Muscle of leg (tissue), 11 donors: ENCODE data around the gene GPALPP1. TPM values are rescaled to one million over a fixed set of nuclear protein-coding genes. Genes with fewer than 3 reads are reported as not detected.
A peak's percentile ranks its signal among the peaks of the same experiment; 100 is the strongest.
"Not testable (repeated sequence)": the region's sequence is repeated elsewhere in the genome, so short reads cannot be mapped to it uniquely, and the experiment has no call there.

Source experiments
- DNase-seq: peaks from one replicate; pipeline ENCODE4 v3.0.0; 2013
- H3K27ac ChIP-seq: one replicate; pipeline ENCODE4 v1.5.1; 2013; ENCODE audit warnings: mild to moderate bottlenecking, low read length, control low read depth
- H3K27me3 ChIP-seq: one replicate; pipeline ENCODE4 v1.6.1; 2013; ENCODE audit warnings: low read length; ENCODE audit not compliant: control insufficient read depth, insufficient read depth
- H3K36me3 ChIP-seq: one replicate; pipeline ENCODE4 v1.6.1; 2013; ENCODE audit warnings: low read length; ENCODE audit not compliant: control insufficient read depth, insufficient read depth
- H3K4me1 ChIP-seq: one replicate; pipeline ENCODE4 v1.6.1; 2013; ENCODE audit warnings: low read length; ENCODE audit not compliant: control insufficient read depth, insufficient read depth
- H3K4me3 ChIP-seq: one replicate; pipeline ENCODE4 v1.5.1; 2013; ENCODE audit warnings: low read length, control low read depth
- H3K9me3 ChIP-seq: replicated peaks from 2 replicates; pipeline ENCODE4 v1.6.1; 2013; ENCODE audit warnings: low read depth, low read length; ENCODE audit not compliant: control insufficient read depth
- WGBS: methylation state at CpG from one replicate; pipeline ENCODE4 v1.1.5; 2013; ENCODE audit warnings: missing lambda C conversion rate; ENCODE audit not compliant: insufficient coverage; 5-methylcytosine and 5-hydroxymethylcytosine counted together
- polyA plus RNA-seq, 8 donors: library from polyadenylated mRNA; unstranded; fragments of 120-200 nt; gene quantifications; one replicate each; pipeline versions ENCODE4 v1.2.1 to v1.2.3, GENCODE V29; 2013; ENCODE audit warnings: inconsistent platforms in 1 of 8, low replicate concordance in 1 of 8; ENCODE audit not compliant: insufficient read length in 8 of 8, insufficient read depth in 1 of 8
- total RNA-seq: library from RNA; stranded (reverse); fragments of 120-200 nt; gene quantifications from one replicate; pipeline ENCODE4 v1.2.4, GENCODE V29; 2013

Gene GPALPP1
- total and polyA plus RNA-seq, 9 donors = 22.2 to 32.3 (median 28.0) TPM

DNA sequence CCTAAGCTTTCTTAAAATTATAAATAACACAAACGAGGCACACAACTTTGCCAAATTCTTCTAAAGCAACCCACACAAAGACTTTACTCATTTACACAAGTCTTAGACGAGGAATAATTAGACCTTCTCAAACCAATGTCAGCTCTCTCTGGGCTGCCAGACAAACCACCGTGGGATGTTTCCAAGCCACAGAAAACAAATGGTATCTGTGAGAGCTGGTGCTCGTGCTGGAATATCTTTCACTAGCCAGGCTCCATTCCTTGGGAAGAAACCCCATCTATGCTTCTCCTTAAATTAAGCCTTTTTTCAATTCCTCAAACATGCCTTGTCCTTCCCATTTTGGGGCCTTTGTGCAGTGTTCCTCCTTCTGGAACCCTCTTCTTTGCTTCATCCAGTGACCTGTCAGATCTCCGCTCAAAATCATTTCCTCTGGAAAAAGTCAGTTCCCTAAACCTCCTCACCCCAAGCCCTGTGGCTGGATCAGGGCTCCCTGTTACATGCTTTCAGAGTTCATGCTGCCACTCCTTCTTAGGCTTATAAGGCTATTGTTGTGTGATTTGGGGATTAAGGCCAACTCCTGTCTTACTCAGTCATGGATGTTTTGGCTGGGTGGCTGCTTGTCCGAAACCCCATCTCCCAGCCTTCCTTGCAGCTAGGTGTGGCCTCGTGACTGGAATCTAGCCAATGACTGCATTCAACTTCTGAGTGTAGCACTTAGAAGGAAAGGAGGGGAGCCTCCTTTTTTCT, 66.7 kb downstream of the GPALPP1 start:
- Histone ChIP-seq H3K4me1 (no peaks in the 10 kb centered on the region), H3K27ac (no peak overlapping the region), H3K4me3 (no peak overlapping the region), H3K9me3 (no peaks in the 10 kb centered on the region), H3K36me3 (no peaks in the 10 kb centered on the region), H3K27me3 (peaks cover 3% of the 10 kb centered on the region)
- 55% methylated on average over 2 of the region's 7 CpGs for WGBS
- peak; percentile 28 for DNase-seq

DNA sequence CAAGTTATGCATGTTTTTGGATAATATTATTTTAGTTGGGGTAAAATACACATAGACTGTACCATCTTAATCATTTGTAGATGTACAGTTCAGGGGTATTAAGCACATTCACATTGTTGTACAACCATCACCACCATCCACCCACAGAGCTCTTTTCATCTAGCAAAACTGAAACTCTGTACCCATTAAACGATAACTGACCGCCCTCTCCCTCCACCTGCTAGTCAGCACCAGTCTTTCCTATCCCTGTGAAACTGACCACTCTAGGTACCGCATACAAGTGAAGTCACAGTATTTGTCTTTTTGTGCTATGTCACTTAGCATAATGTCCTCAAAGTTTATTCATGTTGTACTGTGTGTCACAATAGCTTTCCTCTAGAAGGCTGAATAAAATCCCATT, 70.7 kb downstream of the GPALPP1 start:
- WGBS = no CpG with 5 or more reads among the region's 3 CpGs
- no peak overlapping the region for H3K27ac ChIP-seq
- no peak for DNase-seq

DNA sequence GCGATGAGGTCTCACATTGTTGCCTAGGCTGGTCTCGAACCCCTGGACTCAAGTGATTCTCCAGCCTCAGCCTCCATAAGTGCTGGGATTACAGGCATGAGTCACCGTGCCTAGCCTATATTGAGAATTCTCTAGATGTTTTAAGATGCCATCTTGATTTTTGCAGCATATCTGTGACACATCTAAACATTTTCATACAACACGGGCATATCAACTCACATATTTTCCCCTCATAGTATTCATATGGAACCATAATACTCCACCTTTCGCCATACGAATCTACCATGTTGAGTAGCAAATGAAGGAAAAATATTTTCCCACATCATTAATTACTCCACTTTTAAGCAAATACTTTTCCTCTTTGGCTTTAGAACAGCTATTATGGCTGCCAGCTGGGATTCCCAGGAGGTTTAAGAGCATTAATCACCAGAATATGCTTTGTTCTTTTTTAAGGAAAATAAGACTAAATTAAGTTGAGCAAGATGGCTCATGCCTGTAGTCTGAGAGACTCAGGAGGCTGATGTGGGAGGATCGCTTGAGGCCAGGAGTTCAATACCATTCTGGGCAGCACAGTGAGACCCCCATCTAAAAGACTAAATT, 74.0 kb downstream of the GPALPP1 start:
- H3K27me3 ChIP-seq = peaks cover 3% of the 10 kb centered on the region
- no peaks in the 10 kb centered on the region for H3K4me1 ChIP-seq
- H3K36me3 ChIP-seq = no peaks in the 10 kb centered on the region
- no peak overlapping the region for H3K27ac ChIP-seq
- 70% methylated on average over 2 of the region's 7 CpGs for WGBS
- no peaks in the 10 kb centered on the region for H3K9me3 ChIP-seq
- DNase-seq = no peak
- no peak overlapping the region for H3K4me3 ChIP-seq

More for the DNA sequence above, 70.7 kb downstream of the GPALPP1 start:
- H3K4me3 ChIP-seq = no peak overlapping the region
- H3K36me3 ChIP-seq = no peaks in the 10 kb centered on the region
- H3K4me1 ChIP-seq = no peaks in the 10 kb centered on the region
- H3K9me3 ChIP-seq = no peaks in the 10 kb centered on the region
- H3K27me3 ChIP-seq = peaks cover 3% of the 10 kb centered on the region

DNA sequence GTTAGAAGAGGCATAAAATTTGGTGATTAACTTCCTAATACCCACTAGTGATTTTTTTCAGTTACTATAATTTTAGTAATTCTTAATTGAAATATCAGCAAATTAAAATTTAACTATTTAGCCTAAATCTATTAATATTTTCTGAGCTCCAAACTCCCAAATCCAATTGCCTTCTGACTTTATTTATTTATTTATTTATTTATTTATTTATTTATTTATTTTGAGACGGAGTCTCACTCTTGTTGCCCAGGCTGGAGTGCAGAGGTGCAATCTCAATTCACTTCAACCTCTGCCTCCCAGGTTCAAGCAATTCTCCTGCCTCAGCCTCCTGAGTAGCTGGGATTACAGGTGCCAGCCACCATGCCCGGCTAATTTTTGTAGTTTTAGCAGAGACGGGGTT, 74.6 kb downstream of the GPALPP1 start:
- not testable (repeated sequence) for H3K27ac ChIP-seq, H3K9me3 ChIP-seq, DNase-seq, H3K36me3 ChIP-seq, H3K27me3 ChIP-seq, H3K4me3 ChIP-seq, H3K4me1 ChIP-seq
- 91% methylated on average over 2 of the region's 3 CpGs for WGBS

DNA sequence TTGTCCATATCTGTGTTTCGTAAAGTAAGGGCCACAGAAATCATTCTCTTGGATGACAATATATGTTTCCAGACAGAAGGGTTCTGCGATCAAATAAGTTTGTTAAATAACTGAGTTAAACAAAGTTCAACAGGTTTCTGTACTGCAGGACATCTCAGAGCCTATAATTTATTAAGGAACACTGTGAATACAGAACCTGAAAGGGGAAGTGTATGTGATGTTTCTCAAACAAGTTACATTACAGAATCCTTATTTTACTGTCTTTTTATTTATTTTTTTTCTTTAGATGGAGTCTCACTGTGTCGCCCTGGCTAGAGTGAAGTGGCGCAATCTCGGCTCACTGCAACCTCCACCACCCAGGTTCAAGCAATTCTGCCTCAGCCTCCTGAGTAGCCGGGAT, 75.6 kb downstream of the GPALPP1 start:
- no peaks in the 10 kb centered on the region for H3K4me1 ChIP-seq
- WGBS = no CpG with 5 or more reads among the region's 6 CpGs
- no peaks in the 10 kb centered on the region for H3K36me3 ChIP-seq
- H3K27ac ChIP-seq = no peak overlapping the region
- no peak for DNase-seq
- no peaks in the 10 kb centered on the region for H3K9me3 ChIP-seq
- H3K4me3 ChIP-seq = no peak overlapping the region
- peaks cover 3% of the 10 kb centered on the region for H3K27me3 ChIP-seq

DNA sequence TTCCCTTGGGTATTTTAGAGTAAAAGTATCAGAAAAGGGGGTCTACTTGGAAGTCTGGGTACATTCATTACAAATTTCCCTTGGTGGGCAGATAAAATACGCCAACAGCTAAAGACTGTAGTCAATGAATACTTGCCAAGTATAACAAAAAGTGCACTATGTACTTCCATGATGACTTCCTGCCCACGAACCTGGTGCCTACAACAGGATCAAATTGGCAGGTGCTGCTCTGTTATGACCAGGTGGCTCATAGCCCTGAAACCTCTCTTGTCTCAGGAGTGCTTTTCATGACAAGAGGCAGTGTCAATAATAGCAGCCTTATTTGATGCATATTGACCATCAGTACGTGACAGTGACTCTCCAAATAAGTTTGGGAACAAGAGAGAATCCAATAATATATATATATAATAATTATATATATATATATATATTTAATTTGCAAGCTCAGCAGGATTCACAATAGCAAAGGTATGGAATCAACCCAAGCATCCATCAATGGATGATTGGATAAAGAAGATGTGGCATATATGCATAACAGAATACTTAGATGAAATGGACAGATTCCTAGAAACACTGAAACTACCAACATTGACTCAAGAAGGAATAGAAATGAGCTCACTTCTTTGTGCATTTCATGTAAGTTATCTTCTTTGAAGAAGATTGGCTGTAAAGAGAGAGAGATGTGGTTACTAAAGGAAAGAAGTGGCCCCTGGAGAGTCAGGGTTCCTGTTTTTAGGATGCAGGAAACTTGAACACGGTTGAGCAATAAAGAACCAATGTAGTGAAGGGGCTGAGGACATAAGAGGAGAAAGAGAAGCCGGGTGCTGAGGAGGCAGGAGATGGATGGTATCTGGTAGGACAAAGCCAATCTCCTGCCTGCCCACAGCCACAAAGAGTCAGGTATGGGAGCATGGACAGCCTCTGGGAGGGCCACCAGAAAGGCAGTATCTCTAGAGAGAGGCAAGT, 79.0 kb downstream of the GPALPP1 start:
- 65% methylated on average over 4 of the region's 5 CpGs for WGBS
- H3K9me3 ChIP-seq = no peaks in the 10 kb centered on the region
- H3K4me1 ChIP-seq = no peaks in the 10 kb centered on the region
- no peaks in the 10 kb centered on the region for H3K36me3 ChIP-seq
- H3K4me3 ChIP-seq = no peak overlapping the region
- H3K27ac ChIP-seq = no peak overlapping the region
- DNase-seq = no peak
- H3K27me3 ChIP-seq = no peaks in the 10 kb centered on the region

DNA sequence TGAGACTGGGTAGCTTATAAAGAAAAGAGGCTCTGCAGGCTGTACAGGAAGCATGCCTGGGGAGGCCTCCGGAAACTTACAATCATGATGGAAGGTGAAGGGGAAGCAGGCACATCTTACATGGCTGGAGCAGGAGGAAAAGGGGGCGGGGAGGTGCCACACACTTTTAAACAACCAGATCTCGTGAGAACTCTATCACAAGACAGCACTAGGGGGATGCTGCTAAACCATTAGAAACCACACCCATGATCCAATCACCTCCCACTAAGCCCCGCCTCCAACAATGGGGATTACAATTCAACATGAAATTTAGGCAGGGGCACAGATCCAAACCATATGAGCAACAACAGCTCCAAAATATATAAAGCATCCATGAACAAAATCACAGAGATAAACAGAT, 84.5 kb downstream of the GPALPP1 start:
- H3K27me3 ChIP-seq = no peaks in the 10 kb centered on the region
- H3K4me3 ChIP-seq = no peak overlapping the region
- DNase-seq = no peak
- no peaks in the 10 kb centered on the region for H3K36me3 ChIP-seq
- no peaks in the 10 kb centered on the region for H3K9me3 ChIP-seq
- H3K4me1 ChIP-seq = no peaks in the 10 kb centered on the region
- no peak overlapping the region for H3K27ac ChIP-seq
- WGBS = 57% methylated on average over 2 of the region's 4 CpGs

DNA sequence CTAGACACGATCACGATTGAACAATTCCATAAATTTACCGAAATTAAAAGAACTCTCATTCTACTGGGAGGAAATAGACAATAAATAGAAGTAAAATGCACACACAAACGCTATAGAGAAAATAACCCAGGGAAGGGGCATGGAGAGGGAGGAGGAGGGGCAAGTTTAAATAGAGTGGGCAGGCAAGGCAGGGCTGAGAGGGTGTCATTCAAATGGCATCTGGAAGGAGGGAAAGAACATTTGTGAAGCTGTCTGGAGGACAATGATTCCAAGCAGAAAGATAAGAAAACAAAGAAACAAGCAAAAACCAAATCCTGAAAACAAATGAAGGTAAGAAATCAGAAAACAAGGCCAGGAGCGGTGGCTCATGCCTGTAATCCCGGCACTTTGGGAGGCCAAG, 85.4 kb downstream of the GPALPP1 start:
- H3K9me3 ChIP-seq = no peaks in the 10 kb centered on the region
- no peaks in the 10 kb centered on the region for H3K36me3 ChIP-seq
- no peak for DNase-seq
- no peaks in the 10 kb centered on the region for H3K4me1 ChIP-seq
- no peaks in the 10 kb centered on the region for H3K27me3 ChIP-seq
- no peak overlapping the region for H3K4me3 ChIP-seq
- H3K27ac ChIP-seq = no peak overlapping the region
- WGBS = no CpG with 5 or more reads among the region's 6 CpGs

DNA sequence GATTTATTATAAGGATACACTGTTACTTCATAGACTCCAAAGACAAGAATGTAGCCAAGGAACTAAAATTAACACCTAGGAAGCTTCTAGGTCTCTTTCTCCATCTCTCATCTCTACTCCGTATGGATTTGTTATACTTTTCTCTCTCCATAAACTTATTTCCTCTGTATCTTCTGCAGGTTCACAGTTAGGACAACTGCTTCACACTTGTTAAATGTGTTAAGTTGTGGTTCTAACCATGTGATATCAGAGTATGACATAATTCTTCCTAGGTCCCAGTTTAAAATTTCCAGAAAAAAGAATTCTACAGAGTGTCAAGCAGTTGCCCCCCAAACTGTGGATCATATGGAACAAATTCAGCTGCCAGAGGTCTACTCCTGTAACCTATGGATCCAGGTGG, 88.7 kb downstream of the GPALPP1 start:
- Histone ChIP-seq H3K9me3 (no peaks in the 10 kb centered on the region), H3K27ac (no peak overlapping the region), H3K4me1 (no peaks in the 10 kb centered on the region), H3K4me3 (no peak overlapping the region), H3K36me3 (no peaks in the 10 kb centered on the region), H3K27me3 (peaks cover 2% of the 10 kb centered on the region)
- whole genome bisulfite sequencing = no CpG with 5 or more reads among the region's 1 CpG
- no peak for DNase-seq
